HUDEP-2 (cell line): ENCODE results near the gene ACTRT2.

Source experiments
- DNase-seq, 76 experiments: peaks; one replicate each; lab custom pipeline; 2025; ENCODE audit not compliant: unreplicated experiment in 76 of 76; lab: John Stamatoyannopoulos, UW

Gene ACTRT2

GRCh38 chr1:3001471-3002348, 19.6 kb upstream of the ACTRT2 start:
- DNase-seq: no peak

GRCh38 chr1:3002349-3003038, 18.8 kb upstream of the ACTRT2 start:
- DNase-seq: no peak

GRCh38 chr1:3003039-3003940, 18.0 kb upstream of the ACTRT2 start:
- DNase-seq: no peak

- no peak for DNase-seq
Measured at GRCh38 chr1:3003941-3004270, 17.4 kb upstream of the ACTRT2 start.

GRCh38 chr1:3004285-3005205, 16.7 kb upstream of the ACTRT2 start:
- no peak for DNase-seq

- DNase-seq: no peak
Measured at GRCh38 chr1:3005771-3006170, 15.5 kb upstream of the ACTRT2 start.

GRCh38 chr1:3007298-3008147, 13.7 kb upstream of the ACTRT2 start:
- no peak for DNase-seq

- DNase-seq: no peak
Measured at GRCh38 chr1:3009021-3009420, 12.2 kb upstream of the ACTRT2 start.

GRCh38 chr1:3009556-3009955, 11.7 kb upstream of the ACTRT2 start:
- DNase-seq: no peak

GRCh38 chr1:3011127-3011526, 10.1 kb upstream of the ACTRT2 start:
- DNase-seq: no peak

GRCh38 chr1:3011631-3012455, 9.4 kb upstream of the ACTRT2 start:
- no peak for DNase-seq

- peak in 14 of 76 experiments; percentile 1 to 30 (median 8) for DNase-seq
Measured at GRCh38 chr1:3012456-3013291, 8.6 kb upstream of the ACTRT2 start.

- DNase-seq: no peak
Measured at GRCh38 chr1:3013371-3014049, 7.8 kb upstream of the ACTRT2 start.

GRCh38 chr1:3014050-3014440, 7.2 kb upstream of the ACTRT2 start:
- DNase-seq: no peak

GRCh38 chr1:3014443-3015268, 6.6 kb upstream of the ACTRT2 start:
- no peak for DNase-seq

GRCh38 chr1:3015269-3015635, 6.0 kb upstream of the ACTRT2 start:
- no peak for DNase-seq
